H1 (cell line): ENCODE data around the gene UBE2V1. TPM values are rescaled to one million over a fixed set of nuclear protein-coding genes. Genes with fewer than 3 reads are reported as not detected.

ENCODE experiments used
- CTCF ChIA-PET: fragments of 300-600 bp; sonication (Branson Sonifier 250); formaldehyde crosslinking; loops from one replicate; lab custom pipeline; 2021; ENCODE audit not compliant: partially characterized antibody; lab: Charles Lee
- POLR2A ChIA-PET: fragments of 300-600 bp; sonication (Branson Sonifier 250); formaldehyde crosslinking; loops from one replicate; lab custom pipeline; 2021; ENCODE audit warnings: inconsistent platforms; ENCODE audit not compliant: partially characterized antibody; lab: Charles Lee
- DNase-seq, 2 experiments: peaks; one replicate each; pipeline versions ENCODE4 v3.0.0 to v3.0.0-alpha.2; 2010 to 2022; ENCODE audit warnings: low spot score in 2 of 2, low read depth in 1 of 2, mixed read lengths in 1 of 2
- FAIRE-seq: peaks from 2 replicates; lab custom pipeline; 2011; peaks lifted over from hg19 to GRCh38; lab: Jason Lieb, UNC
- H2AFZ ChIP-seq: 2 replicates; pipeline ENCODE4 v1.8.1; 2012; ENCODE audit warnings: low read length, inconsistent platforms
- H2AK5ac ChIP-seq: 2 replicates; pipeline ENCODE4 v1.6.1; 2013; ENCODE audit warnings: low read depth, low read length
- H2BK120ac ChIP-seq: replicated peaks from 2 replicates; pipeline ENCODE3; 2013; ENCODE audit warnings: low read depth, low read length, inconsistent platforms
- H2BK12ac ChIP-seq: 2 replicates; pipeline ENCODE4 v1.6.1; 2013; ENCODE audit warnings: low read depth, low read length
- H2BK15ac ChIP-seq: 2 replicates; pipeline ENCODE4 v1.6.1; 2013; ENCODE audit warnings: low read length
- H2BK20ac ChIP-seq: 2 replicates; pipeline ENCODE4 v1.6.1; 2013; ENCODE audit warnings: low read length
- H2BK5ac ChIP-seq: 2 replicates; pipeline ENCODE4 v1.6.1; 2013; ENCODE audit warnings: low read depth, low read length
- H3K14ac ChIP-seq: 2 replicates; pipeline ENCODE4 v1.6.1; 2013; ENCODE audit warnings: inconsistent platforms; ENCODE audit not compliant: insufficient read length
- H3K18ac ChIP-seq: 2 replicates; pipeline ENCODE4 v1.6.1; 2013; ENCODE audit warnings: low read length; ENCODE audit errors: extremely low read depth
- H3K23ac ChIP-seq: 2 replicates; pipeline ENCODE4 v1.6.1; 2013; ENCODE audit warnings: inconsistent platforms; ENCODE audit not compliant: insufficient read length
- H3K23me2 ChIP-seq: 2 replicates; pipeline ENCODE4 v1.6.1; 2013; ENCODE audit warnings: low read depth, low read length
- H3K27ac ChIP-seq: 2 replicates; pipeline ENCODE4 v1.6.1; 2011; ENCODE audit warnings: low read depth, low read length, inconsistent platforms
- H3K27me3 ChIP-seq, 4 experiments: replicated peaks in 1 of 4; 1 replicate in 1 of 4; 2 replicates in 3 of 4; pipeline versions ENCODE4 v1.6.1 to v1.8.1; 2011 to 2013; ENCODE audit warnings: low read length in 3 of 4, mild to moderate bottlenecking in 3 of 4, inconsistent platforms in 2 of 4, mixed read lengths in 2 of 4, moderate library complexity in 1 of 4; ENCODE audit not compliant: control insufficient read depth in 3 of 4, insufficient read depth in 3 of 4; ENCODE audit errors: extremely low read depth in 1 of 4
- H3K36me3 ChIP-seq, 4 experiments: 2 replicates each; pipeline versions ENCODE4 v1.6.1 to v1.8.1; 2011 to 2013; ENCODE audit warnings: mild to moderate bottlenecking in 4 of 4, low read length in 3 of 4, moderate library complexity in 2 of 4, control low read depth in 1 of 4, inconsistent platforms in 1 of 4; ENCODE audit not compliant: insufficient read depth in 4 of 4, control insufficient read depth in 2 of 4
- H3K4ac ChIP-seq: replicated peaks from 2 replicates; pipeline ENCODE3; 2013; ENCODE audit warnings: low read length, low read depth, mixed read lengths, inconsistent platforms; ENCODE audit not compliant: insufficient read length
- H3K4me1 ChIP-seq, 4 experiments: replicated peaks in 1 of 4; 1 replicate in 1 of 4; 2 replicates in 3 of 4; pipeline versions ENCODE4 v1.6.1 to v1.8.1; 2011 to 2013; ENCODE audit warnings: low read length in 3 of 4, inconsistent platforms in 2 of 4, mixed read lengths in 1 of 4; ENCODE audit not compliant: insufficient read depth in 4 of 4, control insufficient read depth in 3 of 4
- H3K4me2 ChIP-seq, 2 experiments: 2 replicates each; pipeline versions ENCODE4 v1.6.1 to v1.8.1; 2011 to 2013; ENCODE audit warnings: low read depth in 2 of 2, low read length in 2 of 2, control low read depth in 1 of 2, inconsistent platforms in 1 of 2, mild to moderate bottlenecking in 1 of 2; ENCODE audit not compliant: insufficient read depth in 1 of 2
- H3K4me3 ChIP-seq, 4 experiments: fragments of 200-600, 300-600 bp in 1 of 4; sonication (generic), shearing (Covaris generic), sonication (Bioruptor Twin) in 1 of 4; 2 replicates each; pipeline versions ENCODE4 v1.5.1 to v1.8.1; 2011 to 2016; ENCODE audit warnings: low read length in 4 of 4, low read depth in 3 of 4, control low read depth in 2 of 4, inconsistent platforms in 2 of 4, mild to moderate bottlenecking in 2 of 4, mixed read lengths in 1 of 4, moderate library complexity in 1 of 4; ENCODE audit not compliant: insufficient read depth in 2 of 4; ENCODE audit errors: extremely low read depth in 1 of 4
- H3K56ac ChIP-seq: replicated peaks from 2 replicates; pipeline ENCODE3; 2013; ENCODE audit warnings: low read depth, mild to moderate bottlenecking, mixed read lengths, low read length, inconsistent platforms; ENCODE audit not compliant: insufficient read length
- H3K79me1 ChIP-seq: 2 replicates; pipeline ENCODE4 v1.6.1; 2013; ENCODE audit warnings: low read depth, low read length, control low read depth
- H3K79me2 ChIP-seq, 2 experiments: 2 replicates each; pipeline versions ENCODE4 v1.6.1 to v1.8.1; 2012 to 2013; ENCODE audit warnings: low read length in 2 of 2, mild to moderate bottlenecking in 2 of 2, inconsistent platforms in 1 of 2; ENCODE audit not compliant: insufficient read depth in 2 of 2, control insufficient read depth in 1 of 2
- H3K9ac ChIP-seq, 4 experiments: replicated peaks in 1 of 4; 1 replicate in 1 of 4; 2 replicates in 3 of 4; pipeline versions ENCODE4 v1.6.1 to v1.8.1; 2011 to 2013; ENCODE audit warnings: low read depth in 3 of 4, low read length in 3 of 4, control low read depth in 2 of 4, mild to moderate bottlenecking in 2 of 4, moderate library complexity in 2 of 4, inconsistent platforms in 1 of 4; ENCODE audit errors: extremely low read depth in 1 of 4
- H3K9me3 ChIP-seq, 2 experiments: 2 replicates each; pipeline versions ENCODE4 v1.6.1 to v1.8.1; 2012 to 2013; ENCODE audit warnings: mild to moderate bottlenecking in 2 of 2, moderate library complexity in 2 of 2, control low read depth in 1 of 2, inconsistent platforms in 1 of 2, low read depth in 1 of 2, low read length in 1 of 2, mixed read lengths in 1 of 2; ENCODE audit not compliant: insufficient read depth in 2 of 2
- H4K20me1 ChIP-seq, 2 experiments: replicated peaks in 1 of 2; 2 replicates each; pipeline versions ENCODE3 to v1.8.1; 2011 to 2013; ENCODE audit warnings: inconsistent platforms in 2 of 2, low read length in 2 of 2, mild to moderate bottlenecking in 1 of 2; ENCODE audit not compliant: insufficient read depth in 2 of 2, control insufficient read depth in 1 of 2
- H4K5ac ChIP-seq: 2 replicates; pipeline ENCODE4 v1.6.1; 2013; ENCODE audit warnings: low read length, low read depth, mixed read lengths, inconsistent platforms; ENCODE audit not compliant: insufficient read length
- H4K8ac ChIP-seq: 2 replicates; pipeline ENCODE4 v1.8.0; 2013; ENCODE audit warnings: mild to moderate bottlenecking, moderate library complexity, low read length, inconsistent platforms; ENCODE audit not compliant: insufficient read depth; ENCODE audit errors: extremely low read depth
- H4K91ac ChIP-seq: replicated peaks from 2 replicates; pipeline ENCODE3; 2013; ENCODE audit warnings: low read length, mixed read lengths, inconsistent platforms; ENCODE audit not compliant: insufficient read length
- NANOG ChIP-seq: IDR thresholded peaks from 2 replicates; pipeline ENCODE4 v1.6.1; 2011; ENCODE audit warnings: low read length, low read depth, mild to moderate bottlenecking, inconsistent platforms; ENCODE audit not compliant: insufficient read depth, poor library complexity, severe bottlenecking
- WGBS, 2 experiments: shearing (Covaris generic) in 1 of 2; methylation state at CpG; one replicate each; pipeline versions ENCODE4 v1.1.6 to v1.1.7; 2013 to 2015; ENCODE audit warnings: low lambda C conversion rate in 2 of 2, mixed read lengths in 2 of 2, inconsistent platforms in 1 of 2, low coverage in 1 of 2, missing lambda C conversion rate in 1 of 2; ENCODE audit not compliant: insufficient replicate concordance in 2 of 2, insufficient coverage in 1 of 2, insufficient read length in 1 of 2; ENCODE audit errors: extremely low coverage in 1 of 2, missing lambda C conversion rate in 1 of 2; 5-methylcytosine and 5-hydroxymethylcytosine counted together
- polyA plus RNA-seq, 7 experiments: library from polyadenylated mRNA; depleted of rRNA in 3 of 7; stranded (reverse) in 5 of 7; unstranded in 2 of 7; fragments of >200 nt in 5 of 7; fragments of 200-250 nt in 2 of 7; gene quantifications; 1 replicate in 5 of 7; 2 replicates in 1 of 7; 4 replicates in 1 of 7; pipeline versions ENCODE4 v1.2.1 to v1.2.3, GENCODE V29; 2011 to 2013; ENCODE audit warnings: missing spikeins in 2 of 7, mixed read lengths in 2 of 7
- total RNA-seq: library from RNA; stranded (reverse); fragmentation: NEBNext Ultra II Directional; extraction: Animal tissue kit (Norgen Biotek cat#: 25700); gene quantifications from 2 replicates; pipeline ENCODE4 v1.2.1, GENCODE V29; 2021

The UBE2V1 gene
- total and polyA plus RNA-seq, 2 of the 8 experiments (the other 6 are each of a cell fraction or from before 2014, with no cell fraction given) = 141 to 184 TPM

- H3K4ac ChIP-seq = no peak overlapping the region
- H3K4me2 ChIP-seq = no peak overlapping the region
- no peak overlapping the region for H3K27ac ChIP-seq
- WGBS, 2 experiments = 89% methylated on average over 13 of the region's 13 CpGs; no CpG with 5 or more reads in 1 of the 2 experiments
- H4K8ac ChIP-seq = no peak overlapping the region
- no peak overlapping the region for H2BK120ac ChIP-seq
- no peak overlapping the region for H2BK12ac ChIP-seq
- peak overlapping the region; percentile 72; the same call in 1 of the 2 replicates for H2BK15ac ChIP-seq
- FAIRE-seq (no peak), DNase-seq (no peak)
- H2AFZ ChIP-seq = no peak overlapping the region
- H2AK5ac ChIP-seq = no peak overlapping the region
- no peaks in the 10 kb centered on the region; a peak in 2 of 7 replicates for H3K4me1 ChIP-seq
- H3K79me1 ChIP-seq = no peaks in the 10 kb centered on the region
- no peak overlapping the region for H3K56ac ChIP-seq
- H3K18ac ChIP-seq = no peak overlapping the region
- H3K9me3 ChIP-seq = no peaks in the 10 kb centered on the region
- H4K91ac ChIP-seq = no peak overlapping the region
- H4K20me1 ChIP-seq = no peaks in the 10 kb centered on the region
- H4K5ac ChIP-seq = no peak overlapping the region
- H3K36me3 ChIP-seq = no peaks in the 10 kb centered on the region
- H3K9ac ChIP-seq = no peak overlapping the region
- H3K27me3 ChIP-seq = no peaks in the 10 kb centered on the region
- ChIA-PET CTCF (interaction anchor here (0.7 to 21.4 kb wide), 7 partner anchors 7 to 526 kb away, joined by 3 to 514 read pairs (median 4); partner anchors contain the start of gene SNAI1), POLR2A (interaction anchor here (0.6 to 19.2 kb wide), 2 partner anchors 79 to 109 kb away, joined by 3 to 287 read pairs; partner anchors contain the start of gene SNAI1)
- no peaks in the 10 kb centered on the region for H3K23me2 ChIP-seq
- no peak overlapping the region for H3K14ac ChIP-seq
- no peak overlapping the region for H3K23ac ChIP-seq
- H3K4me3 ChIP-seq = no peak overlapping the region
- no peak for TF ChIP-seq NANOG
- H2BK5ac ChIP-seq = no peak overlapping the region
- no peaks in the 10 kb centered on the region for H3K79me2 ChIP-seq
- H2BK20ac ChIP-seq = no peak overlapping the region
These were observed 50.7 kb downstream of the UBE2V1 start for GRCh38 chr20:50062006-50062838.
